GM03348 (cell line): ENCODE data around the gene DMRT2.

ENCODE experiments used
- DNase-seq: peaks from one replicate; pipeline ENCODE4 v3.0.0; 2012; ENCODE audit warnings: low spot score

Gene DMRT2

DNA sequence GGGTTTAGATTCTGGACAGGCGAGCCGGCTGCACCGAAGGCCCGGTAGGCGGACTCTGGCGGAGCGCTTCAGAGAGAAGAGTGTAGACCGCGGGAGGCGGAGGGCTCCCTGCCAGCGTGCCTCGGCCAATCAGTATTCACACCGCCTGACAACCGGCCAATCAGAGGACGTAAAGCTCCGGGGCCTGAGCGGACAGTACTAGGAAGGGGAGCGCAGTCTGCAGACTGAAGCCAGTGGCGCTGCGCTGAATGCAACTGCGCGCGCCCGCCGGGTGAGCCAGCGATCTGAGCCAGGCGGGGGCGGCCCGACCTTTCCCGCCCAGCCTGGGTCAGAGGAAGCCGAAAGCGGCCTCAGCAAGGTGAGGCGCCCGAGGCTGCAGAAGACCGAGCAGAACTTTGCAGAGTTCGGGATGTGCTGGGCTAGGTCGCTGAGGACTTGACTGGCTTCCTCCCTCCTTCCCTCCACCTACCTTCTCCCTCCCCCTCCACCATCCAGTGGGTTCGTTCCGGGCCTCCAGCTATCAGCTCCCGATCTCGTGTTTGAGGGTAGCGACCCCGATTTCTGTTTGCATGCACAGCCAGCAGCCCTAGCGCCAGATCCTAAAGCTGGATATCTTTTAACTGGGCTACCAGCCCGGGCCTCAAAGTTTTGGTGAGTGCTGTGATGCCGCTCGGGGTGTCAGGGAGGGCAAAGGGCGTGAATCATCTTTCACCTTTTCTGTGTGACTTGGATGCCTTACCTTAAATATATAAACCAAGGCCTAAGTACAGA, at the start of gene DMRT2:
Gene DMRT2, plus strand, starts transcription at position 233 of the 771 bp plus-strand sequence. CDS start 1,257 bp downstream, outside the sequence.
- peak; percentile 39 for DNase-seq

GRCh38 chr9:1001838-1002237, 48.3 kb upstream of the DMRT2 start:
- DNase-seq, result no peak

DNA sequence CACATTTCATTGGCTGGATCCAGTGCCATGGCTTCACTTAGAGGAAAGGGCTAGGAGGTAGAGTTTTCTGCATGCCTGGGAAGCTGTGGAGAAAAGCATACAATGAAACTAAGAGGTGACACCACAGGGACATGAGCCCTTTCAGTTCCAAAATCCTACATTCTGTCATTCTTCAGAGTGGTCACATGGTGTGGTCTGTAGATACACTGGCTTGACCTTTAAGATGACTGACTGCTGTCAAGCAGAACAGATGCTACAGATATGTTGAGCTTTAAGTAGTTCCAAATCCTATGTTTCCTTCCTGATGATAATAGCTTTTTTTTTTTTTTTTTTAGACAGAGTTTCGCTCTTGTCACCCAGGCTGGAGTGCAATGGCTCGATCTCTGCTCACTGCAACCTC, 47.5 kb upstream of the DMRT2 start:
- DNase-seq, result no peak

- DNase-seq, result peak; percentile 66
Observed at GRCh38 chr9:1005043-1005667, 45.0 kb upstream of the DMRT2 start.

GRCh38 chr9:1007312-1007711, 42.8 kb upstream of the DMRT2 start:
- no peak for DNase-seq

GRCh38 chr9:1008216-1008615, 41.9 kb upstream of the DMRT2 start:
- no peak for DNase-seq

GRCh38 chr9:1009101-1009707, 41.0 kb upstream of the DMRT2 start:
- peak; percentile 87 for DNase-seq

GRCh38 chr9:1013021-1013420, 37.1 kb upstream of the DMRT2 start:
- DNase-seq, result no peak

DNA sequence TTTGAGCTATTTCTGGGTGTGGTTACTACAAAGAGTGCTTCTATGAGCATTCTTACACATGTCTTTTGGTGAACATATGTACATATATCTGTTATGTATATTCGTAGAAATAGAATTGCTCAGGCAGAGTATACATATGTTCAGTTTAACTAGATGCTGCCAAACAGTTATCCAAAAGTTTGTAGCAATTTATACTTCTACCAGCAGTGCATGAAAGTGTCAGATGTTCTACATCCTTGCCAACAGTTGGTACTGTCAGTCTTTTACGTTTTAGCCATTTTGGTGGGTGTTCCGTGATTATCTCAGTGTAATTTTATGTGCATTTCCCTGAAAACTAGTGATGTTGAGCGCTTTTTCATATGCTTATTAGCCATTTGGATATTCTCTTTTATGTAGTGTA, 35.9 kb upstream of the DMRT2 start:
- DNase-seq, result no peak

DNA sequence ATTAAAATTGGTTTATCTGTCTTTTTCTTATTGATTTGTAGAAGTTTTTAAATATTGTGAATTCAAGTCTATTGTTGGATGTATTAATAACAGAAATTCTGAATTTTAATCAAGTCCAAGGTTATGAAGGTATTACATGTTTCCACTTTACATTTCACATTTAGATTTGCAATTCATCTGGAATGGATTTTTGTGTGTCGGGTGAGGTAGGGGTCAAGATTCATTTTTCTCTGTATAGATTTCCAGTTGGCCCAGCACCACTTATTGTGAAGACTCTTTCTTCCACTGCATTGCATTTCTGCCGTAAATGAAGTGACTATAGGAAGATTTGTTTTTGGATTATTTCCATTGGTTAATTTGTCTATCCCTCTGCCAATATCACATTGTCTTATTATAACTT, 35.5 kb upstream of the DMRT2 start:
- DNase-seq, result no peak

- peak; percentile 36 for DNase-seq
Observed at GRCh38 chr9:1018121-1018520, 32.0 kb upstream of the DMRT2 start.

DNA sequence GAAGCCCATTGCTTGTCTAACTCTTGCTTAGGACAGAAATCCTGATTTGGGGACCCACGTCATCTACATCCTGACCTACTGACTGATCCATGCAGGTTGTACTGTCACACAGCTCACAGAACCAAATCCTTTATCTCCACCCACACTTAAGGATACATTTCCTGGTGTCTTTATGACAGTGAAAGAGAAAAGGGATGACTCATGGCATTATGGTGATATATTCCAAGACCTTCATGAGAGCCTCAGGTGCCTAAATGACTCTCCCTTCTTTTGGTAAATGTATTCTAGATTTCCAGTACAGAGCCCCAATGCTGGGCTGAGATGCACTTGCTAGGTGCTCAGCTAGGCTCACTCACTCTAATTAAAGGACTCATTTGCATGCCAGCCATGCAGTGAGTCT, 26.0 kb upstream of the DMRT2 start:
- no peak for DNase-seq

GRCh38 chr9:1025131-1025530, 25.0 kb upstream of the DMRT2 start:
- DNase-seq, result no peak

- no peak for DNase-seq
Observed at GRCh38 chr9:1026219-1026618, 23.9 kb upstream of the DMRT2 start.

GRCh38 chr9:1028501-1029190, 21.5 kb upstream of the DMRT2 start:
- DNase-seq, result no peak

- no peak for DNase-seq
Observed at GRCh38 chr9:1031951-1032601, 18.1 kb upstream of the DMRT2 start.

DNA sequence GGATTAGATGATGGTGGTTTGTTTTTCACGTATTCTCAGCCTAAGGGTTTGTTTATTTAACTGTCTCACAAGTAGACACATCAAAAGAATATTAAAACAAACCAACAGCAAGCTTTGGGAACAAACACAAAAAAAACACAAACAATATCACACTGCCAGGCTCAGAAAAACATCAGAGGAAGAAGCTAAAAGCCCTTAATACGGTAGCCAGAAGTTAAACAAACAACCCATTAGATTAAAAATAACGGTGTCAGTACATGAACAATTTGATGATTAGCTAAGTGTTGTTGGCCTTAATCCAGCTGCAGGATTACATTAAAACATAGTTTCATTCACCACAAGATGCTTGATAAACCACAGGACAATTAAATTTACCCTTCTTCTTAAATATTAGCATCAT, 15.9 kb upstream of the DMRT2 start:
- DNase-seq, result no peak

GRCh38 chr9:1039589-1039988, 10.6 kb upstream of the DMRT2 start:
- no peak for DNase-seq

GRCh38 chr9:1042466-1042865, 7.7 kb upstream of the DMRT2 start:
- DNase-seq, result no peak

GRCh38 chr9:1044643-1045042, 5.5 kb upstream of the DMRT2 start:
- no peak for DNase-seq

DNA sequence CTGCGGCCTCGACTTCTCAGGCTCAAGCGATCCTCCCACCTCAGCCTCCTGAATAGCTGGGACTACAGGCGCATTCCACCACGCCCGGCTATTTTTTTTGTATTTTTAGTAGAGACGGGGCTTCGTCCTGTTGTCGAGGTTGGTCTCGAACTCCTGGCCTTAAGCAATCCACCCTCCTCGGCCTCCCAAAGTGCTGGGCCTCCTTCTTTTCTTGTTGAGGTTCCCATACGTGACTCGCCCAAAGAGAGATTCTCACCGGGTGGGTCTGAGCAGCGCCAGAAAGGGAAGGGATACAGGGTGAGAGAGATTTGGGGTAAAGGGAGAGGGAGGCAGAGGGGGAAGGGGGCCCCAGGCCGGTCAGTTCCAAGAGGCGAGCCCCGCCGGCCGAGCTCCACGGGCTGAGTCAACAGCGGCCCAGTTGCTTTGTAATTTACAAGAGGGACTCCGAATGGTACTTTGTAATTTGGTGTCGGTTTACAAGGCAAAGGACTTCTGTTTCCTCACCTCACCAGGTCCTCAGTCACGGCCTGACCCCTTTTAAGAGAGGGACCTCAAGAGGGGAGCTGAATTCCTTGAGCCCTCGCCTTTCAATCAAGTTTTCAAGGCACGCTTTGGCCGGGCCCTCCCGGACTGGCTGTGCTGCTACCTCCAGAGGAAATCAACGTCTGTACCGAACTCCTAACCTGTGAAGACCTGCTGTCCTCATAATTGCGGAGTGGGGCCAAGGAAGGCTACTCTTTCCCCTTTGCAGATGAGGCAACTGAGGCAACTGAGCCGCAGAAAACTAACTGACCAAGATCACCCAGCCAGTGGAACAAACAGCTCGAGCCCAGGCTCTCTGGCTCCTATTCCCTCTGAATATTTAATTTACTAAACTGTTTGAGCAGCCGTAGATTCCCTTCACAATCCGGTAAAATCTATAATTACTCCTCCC, 3.3 kb upstream of the DMRT2 start:
- DNase-seq, result no peak
